NCI-H1436 treated with DMSO at 0.1 percent for 48 hours (cell line): ENCODE results near the gene OAT.
A peak's percentile ranks its signal among the peaks of the same experiment; 100 is the strongest.

Experiments
- DNase-seq: peaks from one replicate; lab custom pipeline; 2025; lab: John Stamatoyannopoulos, UW

Gene OAT

GRCh38 chr10:124418726-124419501 lies at the start of gene OAT:
Gene OAT, minus strand, starts transcription at chr10:124418923. Its CDS starts 6,752 bp downstream, at chr10:124412171.
- DNase-seq, result peak; percentile 94

- DNase-seq, result no peak
Observed at GRCh38 chr10:124467165-124467564, 48.4 kb upstream of the OAT start.

- DNase-seq, result no peak
Observed at GRCh38 chr10:124465777-124466488, 47.2 kb upstream of the OAT start.

- DNase-seq, result no peak
Observed at GRCh38 chr10:124465003-124465776, 46.5 kb upstream of the OAT start.

GRCh38 chr10:124464028-124464965 lies 45.6 kb upstream of the OAT start:
- no peak for DNase-seq

GRCh38 chr10:124462348-124462695 lies 43.6 kb upstream of the OAT start:
- no peak for DNase-seq

GRCh38 chr10:124461642-124462347 lies 43.1 kb upstream of the OAT start, which contains the start of gene LHPP:
Gene LHPP, plus strand, starts transcription at chr10:124461823. Its CDS starts 40 bp downstream, at chr10:124461863.
- peak; percentile 29 for DNase-seq

- DNase-seq, result no peak
Observed at GRCh38 chr10:124460144-124460543, 41.4 kb upstream of the OAT start.

GRCh38 chr10:124459395-124459794 lies 40.7 kb upstream of the OAT start:
- no peak for DNase-seq

- no peak for DNase-seq
Observed at GRCh38 chr10:124458889-124459288, 40.2 kb upstream of the OAT start.

- no peak for DNase-seq
Observed at GRCh38 chr10:124458473-124458872, 39.8 kb upstream of the OAT start.

- DNase-seq, result no peak
Observed at GRCh38 chr10:124455441-124455840, 36.7 kb upstream of the OAT start.

GRCh38 chr10:124453960-124454610 lies 35.4 kb upstream of the OAT start:
- DNase-seq, result no peak

- DNase-seq, result no peak
Observed at GRCh38 chr10:124451276-124451675, 32.6 kb upstream of the OAT start.

- no peak for DNase-seq
Observed at GRCh38 chr10:124450783-124451057, 32.0 kb upstream of the OAT start.

GRCh38 chr10:124450012-124450782 lies 31.5 kb upstream of the OAT start, which contains the start of gene NKX1-2:
Gene NKX1-2, minus strand, starts transcription at chr10:124450035. Its CDS starts 92 bp downstream, at chr10:124449943.
- no peak for DNase-seq

GRCh38 chr10:124449170-124450011 lies 30.7 kb upstream of the OAT start:
- DNase-seq, result no peak

- DNase-seq, result no peak
Observed at GRCh38 chr10:124448696-124449169, 30.0 kb upstream of the OAT start.
